Esophagus squamous epithelium (tissue), 5 donors: ENCODE data around the gene CPLANE1. TPM values are rescaled to one million over a fixed set of nuclear protein-coding genes. Genes with fewer than 3 reads are reported as not detected.
"Not testable (repeated sequence)": the region's sequence is repeated elsewhere in the genome, so short reads cannot be mapped to it uniquely, and the experiment has no call there.

Experiments used
- DNase-seq: peaks from one replicate; lab custom pipeline; 2025; lab: John Stamatoyannopoulos, UW
- H3K27ac ChIP-seq, 4 donors: fragments of 200-600 bp; sonication (generic); one replicate each; pipeline ENCODE4 v1.5.1; 2016 to 2019; ENCODE audit warnings: mild to moderate bottlenecking in 1 of 4
- H3K27me3 ChIP-seq, 4 donors: fragments of 200-600 bp; sonication (generic); 1 replicate in 3 of 4; 2 replicates in 1 of 4; pipeline versions ENCODE4 v1.5.1 to v1.6.0; 2017 to 2021; ENCODE audit warnings: antibody characterized with exemption in 1 of 4
- H3K36me3 ChIP-seq, 3 donors: fragments of 200-600 bp; sonication (generic); one replicate each; pipeline ENCODE4 v1.5.1; 2016 to 2019
- H3K4me1 ChIP-seq, 3 donors: fragments of 200-600 bp; sonication (generic); one replicate each; pipeline ENCODE4 v1.5.1; 2017 to 2019
- H3K4me3 ChIP-seq, 4 donors: fragments of 200-600 bp; sonication (generic); 1 replicate in 3 of 4; 2 replicates in 1 of 4; pipeline ENCODE4 v1.5.1; 2016 to 2019; ENCODE audit warnings: mild to moderate bottlenecking in 2 of 4, moderate library complexity in 1 of 4
- H3K9me3 ChIP-seq, 3 donors: fragments of 200-600 bp; sonication (generic); one replicate each; pipeline ENCODE4 v1.5.1; 2016 to 2019
- CTCF ChIP-seq, 6 experiments: fragments of 450-650 bp in 4 of 6; fragments of 200-600 bp in 2 of 6; sonication (generic) in 2 of 6; IDR thresholded peaks; one replicate each; pipeline ENCODE4 v1.5.1; 2016 to 2019; ENCODE audit warnings: antibody characterized with exemption in 6 of 6, mild to moderate bottlenecking in 4 of 6, moderate library complexity in 4 of 6
- POLR2A ChIP-seq, 4 donors: fragments of 450-650 bp; IDR thresholded peaks; one replicate each; pipeline ENCODE4 v1.6.1; 2017; ENCODE audit warnings: antibody characterized with exemption in 4 of 4, mild to moderate bottlenecking in 4 of 4, moderate library complexity in 3 of 4
- WGBS, 2 donors: methylation state at CpG; one replicate each; pipeline ENCODE4 v1.1.5; 2018; 5-methylcytosine and 5-hydroxymethylcytosine counted together
- intact Hi-C: fragments of 100-400 bp; cut with DNase I; formaldehyde crosslinking; loops from one replicate; pipeline ENCODE4 v1.15.0; 2022
- total RNA-seq, 4 donors: library from RNA; depleted of rRNA; stranded (reverse); fragments of >200 nt; gene quantifications; one replicate each; pipeline ENCODE4 v1.1.0, GENCODE V29; 2016
- donor health status: DM: yes; HTN: yes; CAD: no.

CPLANE1 gene
- total RNA-seq, 4 donors from 2014 or later: 8.0 to 17.5 (median 11.5) TPM

GRCh38 chr5:37112383-37112991 is 136.7 kb downstream of the CPLANE1 start:
- H3K4me1 ChIP-seq: no peaks in the 10 kb centered on the region
- H3K27me3 ChIP-seq: no peaks in the 10 kb centered on the region
- WGBS, 2 donors: 79 to 88% methylated on average over 3 of the region's 3 CpGs
- no peak for DNase-seq
- no peaks in the 10 kb centered on the region for H3K9me3 ChIP-seq
- intact Hi-C loops: no loop called here
- TF ChIP-seq POLR2A (IDR thresholded peaks at IDR 0.05) (no peak), CTCF (IDR thresholded peaks at IDR 0.05) (no peak)
- peaks cover 0 to 95% (median 0%) of the 10 kb centered on the region in 3 donors for H3K36me3 ChIP-seq
- H3K27ac ChIP-seq: no peak overlapping the region
- H3K4me3 ChIP-seq: no peak overlapping the region

- DNase-seq: no peak
These were observed 137.5 kb downstream of the CPLANE1 start for GRCh38 chr5:37111426-37112382.

GRCh38 chr5:37110135-37110534 is 139.0 kb downstream of the CPLANE1 start:
- WGBS, 2 donors: 88 to 100% methylated on average over 1 of the region's 1 CpG
- Histone ChIP-seq H3K4me1 (no peaks in the 10 kb centered on the region), H3K36me3 (peaks cover 0 to 96% (median 0%) of the 10 kb centered on the region in 3 donors), H3K27ac (no peak overlapping the region), H3K27me3 (no peaks in the 10 kb centered on the region), H3K9me3 (no peaks in the 10 kb centered on the region), H3K4me3 (no peak overlapping the region)
- no peak for TF ChIP-seq POLR2A (IDR thresholded peaks at IDR 0.05)
- TF ChIP-seq CTCF (IDR thresholded peaks at IDR 0.05): no peak
- no peak for DNase-seq
- intact Hi-C loops: no loop called here

More at GRCh38 chr5:37111426-37112382, 137.5 kb downstream of the CPLANE1 start:
- Histone ChIP-seq H3K9me3 (no peaks in the 10 kb centered on the region), H3K4me1 (no peaks in the 10 kb centered on the region), H3K27me3 (no peaks in the 10 kb centered on the region), H3K36me3 (peaks cover 0 to 97% (median 0%) of the 10 kb centered on the region in 3 donors), H3K27ac (no peak overlapping the region), H3K4me3 (no peak overlapping the region)
- intact Hi-C loops: no loop called here
- TF ChIP-seq POLR2A (IDR thresholded peaks at IDR 0.05) (no peak), CTCF (IDR thresholded peaks at IDR 0.05) (no peak)
- WGBS, 2 donors: 69 to 83% methylated on average over 4 of the region's 4 CpGs

GRCh38 chr5:37109338-37109737 is 139.8 kb downstream of the CPLANE1 start:
- TF ChIP-seq POLR2A (IDR thresholded peaks at IDR 0.05) (no peak), CTCF (IDR thresholded peaks at IDR 0.05) (no peak)
- H3K36me3 ChIP-seq: peaks cover 0 to 96% (median 0%) of the 10 kb centered on the region in 3 donors
- no peak overlapping the region for H3K4me3 ChIP-seq
- intact Hi-C loops: no loop called here
- DNase-seq: no peak
- H3K9me3 ChIP-seq: no peaks in the 10 kb centered on the region
- no peak overlapping the region for H3K27ac ChIP-seq
- whole genome bisulfite sequencing, 2 donors: 96 to 100% methylated on average over 3 of the region's 3 CpGs
- H3K4me1 ChIP-seq: no peaks in the 10 kb centered on the region
- H3K27me3 ChIP-seq: no peaks in the 10 kb centered on the region

GRCh38 chr5:37103302-37103701 is 145.9 kb downstream of the CPLANE1 start:
- Histone ChIP-seq H3K27ac (no peak overlapping the region), H3K4me1 (no peaks in the 10 kb centered on the region), H3K27me3 (no peaks in the 10 kb centered on the region), H3K9me3 (peaks cover 0 to 17% (median 8%) of the 10 kb centered on the region in 3 donors), H3K36me3 (peaks cover 0 to 52% (median 0%) of the 10 kb centered on the region in 3 donors), H3K4me3 (no peak overlapping the region)
- intact Hi-C loops: no loop called here
- no peak for DNase-seq
- TF ChIP-seq CTCF (IDR thresholded peaks at IDR 0.05) (no peak), POLR2A (IDR thresholded peaks at IDR 0.05) (no peak)
- 79 to 95% methylated on average over 2 of the region's 2 CpGs for WGBS, 2 donors

- H3K4me3 ChIP-seq, DNase-seq, H3K27ac ChIP-seq, intact Hi-C loops, H3K4me1 ChIP-seq, H3K27me3 ChIP-seq: not testable (repeated sequence)
- WGBS, 2 donors: 93 to 96% methylated on average over 4 to 5 of the region's 5 CpGs
- Histone ChIP-seq H3K9me3 (peaks cover 0 to 30% (median 8%) of the 10 kb centered on the region in 3 donors), H3K36me3 (peaks cover 0 to 16% (median 0%) of the 10 kb centered on the region in 3 donors)
These were observed 149.9 kb downstream of the CPLANE1 start for GRCh38 chr5:37099267-37099666.

- H3K27ac ChIP-seq, DNase-seq, H3K4me1 ChIP-seq, intact Hi-C loops, H3K36me3 ChIP-seq, H3K27me3 ChIP-seq, H3K4me3 ChIP-seq: not testable (repeated sequence)
- peaks cover 0 to 13% (median 0%) of the 10 kb centered on the region in 3 donors for H3K9me3 ChIP-seq
- 68 to 80% methylated on average over 3 to 4 of the region's 4 CpGs for WGBS, 2 donors
These were observed 155.4 kb downstream of the CPLANE1 start for GRCh38 chr5:37093795-37094194.
